Cerebellar cortex (tissue), 1 donor: ENCODE data around the gene RASGEF1C.
A peak's percentile ranks its signal among the peaks of the same experiment; 100 is the strongest.

Experiments
- DNase-seq: peaks from one replicate; pipeline ENCODE4 v3.0.0-alpha.2; 2015; ENCODE audit warnings: low spot score

The RASGEF1C gene

GRCh38 chr5:180159756-180160155, 49.3 kb downstream of the RASGEF1C start:
- peak; percentile 90 for DNase-seq

GRCh38 chr5:180157866-180158265, 51.1 kb downstream of the RASGEF1C start:
- no peak for DNase-seq

- no peak for DNase-seq
Observed at GRCh38 chr5:180156141-180156540, 52.9 kb downstream of the RASGEF1C start.

GRCh38 chr5:180155365-180155926, 53.6 kb downstream of the RASGEF1C start:
- peak; percentile 99 for DNase-seq

- peak; percentile 83 for DNase-seq
Observed at GRCh38 chr5:180154821-180155364, 54.1 kb downstream of the RASGEF1C start.

- DNase-seq, result no peak
Observed at GRCh38 chr5:180153991-180154390, 55.0 kb downstream of the RASGEF1C start.

- DNase-seq, result no peak
Observed at GRCh38 chr5:180153099-180153498, 55.9 kb downstream of the RASGEF1C start.

GRCh38 chr5:180143656-180144364, 65.2 kb downstream of the RASGEF1C start:
- DNase-seq, result no peak

- DNase-seq, result peak; percentile 66
Observed at GRCh38 chr5:180142824-180143610, 66.0 kb downstream of the RASGEF1C start.

GRCh38 chr5:180142021-180142765, 66.8 kb downstream of the RASGEF1C start:
- DNase-seq, result peak; percentile 73

- no peak for DNase-seq
Observed at GRCh38 chr5:180141068-180141660, 67.8 kb downstream of the RASGEF1C start.

GRCh38 chr5:180140571-180140970, 68.4 kb downstream of the RASGEF1C start:
- DNase-seq, result no peak

- no peak for DNase-seq
Observed at GRCh38 chr5:180140079-180140554, 68.9 kb downstream of the RASGEF1C start.

- DNase-seq, result no peak
Observed at GRCh38 chr5:180139731-180140055, 69.3 kb downstream of the RASGEF1C start.

- DNase-seq, result no peak
Observed at GRCh38 chr5:180138976-180139730, 69.9 kb downstream of the RASGEF1C start.

GRCh38 chr5:180138214-180138975, 70.6 kb downstream of the RASGEF1C start:
- no peak for DNase-seq

GRCh38 chr5:180137401-180138213, 71.4 kb downstream of the RASGEF1C start:
- no peak for DNase-seq

GRCh38 chr5:180136630-180137381, 72.2 kb downstream of the RASGEF1C start:
- no peak for DNase-seq
